Fibroblast of lung (primary cell): ENCODE data around the gene CLEC16A.

Experiments
- EZH2 ChIP-seq: IDR thresholded peaks from 2 replicates; pipeline ENCODE4 v1.5.1; 2012; ENCODE audit warnings: low read length, control low read depth, mild to moderate bottlenecking; ENCODE audit errors: missing control alignments
- TF ChIP-seq, protein P1 (sequence below), 2 donors: IDR thresholded peaks in 1 of 2; conservative IDR thresholded peaks in 1 of 2; 1 replicate in 1 of 2; 2 replicates in 1 of 2; pipeline ENCODE4 v1.5.1; 2011 to 2012; ENCODE audit warnings: low read length in 2 of 2, control low read depth in 1 of 2, inconsistent platforms in 1 of 2, low read depth in 1 of 2, mild to moderate bottlenecking in 1 of 2

DNA sequence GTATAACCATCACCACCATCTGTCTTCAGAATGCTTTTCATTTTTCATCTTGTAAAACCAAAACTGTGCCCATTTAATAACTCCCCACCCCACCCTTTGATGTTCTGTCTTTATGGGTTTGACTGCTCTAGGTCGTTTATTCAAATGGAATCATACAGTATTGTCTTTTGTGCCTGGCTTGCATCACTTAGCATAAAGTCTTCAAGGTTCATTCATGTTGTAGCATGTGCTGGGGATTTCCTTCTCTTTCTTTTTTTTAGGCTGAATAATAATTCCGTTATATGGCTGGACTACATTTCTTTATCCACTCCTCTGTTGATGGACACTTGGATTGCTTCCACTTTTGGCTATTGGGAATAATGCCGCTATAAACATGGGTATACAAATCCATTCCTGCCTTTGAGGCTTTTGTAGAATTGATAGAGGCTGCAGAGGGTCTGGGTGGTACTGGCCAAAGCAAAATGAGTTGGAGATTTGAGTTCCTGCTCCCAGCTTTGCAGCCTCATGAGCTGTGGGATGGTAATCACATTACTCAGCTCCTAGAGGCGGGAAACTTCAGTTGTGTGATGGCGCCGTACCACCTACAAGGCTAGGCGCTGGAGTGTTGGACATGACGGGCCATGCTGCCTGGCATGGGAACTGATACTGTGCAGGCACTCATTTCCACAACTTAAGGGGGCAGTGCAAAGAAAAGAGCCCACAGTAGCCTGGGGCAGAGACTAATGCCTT lies 64.8 kb downstream of the CLEC16A start:
- TF ChIP-seq, protein P1, sequence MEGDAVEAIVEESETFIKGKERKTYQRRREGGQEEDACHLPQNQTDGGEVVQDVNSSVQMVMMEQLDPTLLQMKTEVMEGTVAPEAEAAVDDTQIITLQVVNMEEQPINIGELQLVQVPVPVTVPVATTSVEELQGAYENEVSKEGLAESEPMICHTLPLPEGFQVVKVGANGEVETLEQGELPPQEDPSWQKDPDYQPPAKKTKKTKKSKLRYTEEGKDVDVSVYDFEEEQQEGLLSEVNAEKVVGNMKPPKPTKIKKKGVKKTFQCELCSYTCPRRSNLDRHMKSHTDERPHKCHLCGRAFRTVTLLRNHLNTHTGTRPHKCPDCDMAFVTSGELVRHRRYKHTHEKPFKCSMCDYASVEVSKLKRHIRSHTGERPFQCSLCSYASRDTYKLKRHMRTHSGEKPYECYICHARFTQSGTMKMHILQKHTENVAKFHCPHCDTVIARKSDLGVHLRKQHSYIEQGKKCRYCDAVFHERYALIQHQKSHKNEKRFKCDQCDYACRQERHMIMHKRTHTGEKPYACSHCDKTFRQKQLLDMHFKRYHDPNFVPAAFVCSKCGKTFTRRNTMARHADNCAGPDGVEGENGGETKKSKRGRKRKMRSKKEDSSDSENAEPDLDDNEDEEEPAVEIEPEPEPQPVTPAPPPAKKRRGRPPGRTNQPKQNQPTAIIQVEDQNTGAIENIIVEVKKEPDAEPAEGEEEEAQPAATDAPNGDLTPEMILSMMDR (conservative IDR thresholded peaks at IDR 0.05 in 1 of 2, IDR thresholded peaks at IDR 0.05 in 1 of 2; ENCODE audit: low read depth in 1 of 2, low read length in 2 of 2), result no peak
- no peak for TF ChIP-seq EZH2
